SU-DHL-6 (cell line): ENCODE results near the gene PRPF18.

Experiments used
- EZH2phosphoT487 ChIP-seq: fragments of 200-600 bp; sonication (generic), shearing (Covaris generic); conservative IDR thresholded peaks from 2 replicates; pipeline ENCODE4 v1.6.1; 2018; ENCODE audit warnings: mild to moderate bottlenecking, antibody characterized with exemption, low read length, moderate library complexity, mixed read lengths
- TF ChIP-seq, protein P1 (sequence below): fragments of 200-600 bp; sonication (generic); IDR thresholded peaks from one replicate; pipeline ENCODE4 v1.5.1; 2017; ENCODE audit warnings: antibody characterized with exemption, mild to moderate bottlenecking, low read length, moderate library complexity; ENCODE audit not compliant: insufficient read depth, poor library complexity, severe bottlenecking

DNA sequence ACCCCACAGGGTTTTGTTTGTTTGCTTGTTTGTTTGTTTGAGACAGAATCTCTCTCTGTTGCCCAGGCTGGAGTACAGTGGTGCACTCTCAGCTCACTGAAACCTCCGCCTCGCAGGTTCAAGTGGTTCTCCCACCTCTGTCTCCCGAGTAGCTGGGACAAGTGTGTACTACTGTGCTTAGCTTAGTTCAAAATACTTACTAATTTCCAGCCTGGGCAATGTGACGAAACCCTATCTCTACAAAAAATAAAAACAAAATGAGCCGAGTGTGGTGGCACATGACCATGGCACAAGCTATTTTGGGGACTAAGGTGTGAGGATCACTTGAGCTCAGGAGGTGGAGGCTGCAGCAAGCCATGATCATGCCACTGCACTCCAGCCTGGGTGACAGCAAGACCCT is 15.2 kb upstream of the PRPF18 start:
- TF ChIP-seq, protein P1, sequence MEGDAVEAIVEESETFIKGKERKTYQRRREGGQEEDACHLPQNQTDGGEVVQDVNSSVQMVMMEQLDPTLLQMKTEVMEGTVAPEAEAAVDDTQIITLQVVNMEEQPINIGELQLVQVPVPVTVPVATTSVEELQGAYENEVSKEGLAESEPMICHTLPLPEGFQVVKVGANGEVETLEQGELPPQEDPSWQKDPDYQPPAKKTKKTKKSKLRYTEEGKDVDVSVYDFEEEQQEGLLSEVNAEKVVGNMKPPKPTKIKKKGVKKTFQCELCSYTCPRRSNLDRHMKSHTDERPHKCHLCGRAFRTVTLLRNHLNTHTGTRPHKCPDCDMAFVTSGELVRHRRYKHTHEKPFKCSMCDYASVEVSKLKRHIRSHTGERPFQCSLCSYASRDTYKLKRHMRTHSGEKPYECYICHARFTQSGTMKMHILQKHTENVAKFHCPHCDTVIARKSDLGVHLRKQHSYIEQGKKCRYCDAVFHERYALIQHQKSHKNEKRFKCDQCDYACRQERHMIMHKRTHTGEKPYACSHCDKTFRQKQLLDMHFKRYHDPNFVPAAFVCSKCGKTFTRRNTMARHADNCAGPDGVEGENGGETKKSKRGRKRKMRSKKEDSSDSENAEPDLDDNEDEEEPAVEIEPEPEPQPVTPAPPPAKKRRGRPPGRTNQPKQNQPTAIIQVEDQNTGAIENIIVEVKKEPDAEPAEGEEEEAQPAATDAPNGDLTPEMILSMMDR = no peak
- TF ChIP-seq EZH2phosphoT487 = no peak
